HEK293 (cell line): ENCODE measurements around the gene CDH12.

ENCODE experiments used
- CTCF ChIA-PET: fragments of 350-600 bp; formaldehyde crosslinking; extraction: SDS; loops from one replicate; lab custom pipeline; 2021; ENCODE audit warnings: antibody characterized with exemption; lab: Yijun Ruan, JAX
- POLR2A ChIA-PET: fragments of 300-600 bp; formaldehyde crosslinking; extraction: SDS; loops from one replicate; lab custom pipeline; 2020; ENCODE audit warnings: antibody characterized with exemption, inconsistent platforms; lab: Yijun Ruan, JAX
- H3K27ac ChIP-seq: fragments of 200-500 bp; sonication (Bioruptor generic); 2 replicates; pipeline ENCODE4 v1.5.1; 2014; ENCODE audit warnings: low read depth, low read length, control low read depth, inconsistent platforms; ENCODE audit errors: extremely low read depth
- H3K36me3 ChIP-seq, 2 experiments: fragments of 200-500 bp in 1 of 2; sonication (Bioruptor generic) in 1 of 2; 1 replicate in 1 of 2; 2 replicates in 1 of 2; pipeline ENCODE4 v1.5.1; 2014 to 2017; ENCODE audit warnings: inconsistent platforms in 2 of 2, low read length in 2 of 2; ENCODE audit not compliant: control insufficient read depth in 2 of 2, insufficient read depth in 1 of 2
- H3K4me1 ChIP-seq: fragments of 200-500 bp; sonication (Bioruptor generic); 2 replicates; pipeline ENCODE4 v1.5.1; 2014; ENCODE audit warnings: mild to moderate bottlenecking, low read length, inconsistent platforms; ENCODE audit not compliant: control insufficient read depth, insufficient read depth
- H3K4me3 ChIP-seq: 2 replicates; pipeline ENCODE4 v1.5.1; 2011; ENCODE audit warnings: low read depth, mild to moderate bottlenecking, control low read depth, low read length, moderate library complexity
- H3K9me3 ChIP-seq: fragments of 200-500 bp; sonication (Bioruptor generic); 2 replicates; pipeline ENCODE4 v1.5.1; 2014; ENCODE audit warnings: low read depth, low read length, inconsistent platforms; ENCODE audit not compliant: control insufficient read depth, insufficient read depth
- GLI2 ChIP-seq: fragments of 450-650 bp; formaldehyde crosslinking; IDR thresholded peaks from 2 replicates; pipeline ENCODE4; 2017; ENCODE audit warnings: missing biosample characterization, missing genetic modification characterization, low read depth, borderline replicate concordance
- HOXA7 ChIP-seq: sonication (generic); formaldehyde crosslinking; IDR thresholded peaks from 2 replicates; pipeline ENCODE4 v1.8.1; 2022; ENCODE audit warnings: missing genetic modification reagents, borderline replicate concordance
- HOXC10 ChIP-seq: sonication (generic); formaldehyde crosslinking; IDR thresholded peaks from 2 replicates; pipeline ENCODE4 v1.8.1; 2023; ENCODE audit warnings: mild to moderate bottlenecking, missing genetic modification reagents
- REPIN1 ChIP-seq: fragments of 450-650 bp; formaldehyde crosslinking; IDR thresholded peaks from 2 replicates; pipeline ENCODE4 v1.5.1; 2017; ENCODE audit warnings: missing biosample characterization, missing genetic modification characterization, low read depth
- SCRT1 ChIP-seq: fragments of 450-650 bp; formaldehyde crosslinking; IDR thresholded peaks from 2 replicates; pipeline ENCODE4 v1.5.1; 2016; ENCODE audit warnings: missing biosample characterization, missing genetic modification characterization, borderline replicate concordance
- SP2 ChIP-seq: fragments of 450-650 bp; formaldehyde crosslinking; IDR thresholded peaks from 2 replicates; pipeline ENCODE4 v1.5.1; 2016; ENCODE audit warnings: missing biosample characterization, missing genetic modification characterization
- TRIM28 ChIP-seq: IDR thresholded peaks from 2 replicates; pipeline ENCODE4 v1.6.1; 2011; ENCODE audit warnings: low read length, control low read depth, borderline replicate concordance
- ZBTB17 ChIP-seq: fragments of 450-650 bp; formaldehyde crosslinking; IDR thresholded peaks from 2 replicates; pipeline ENCODE4 v1.5.1; 2016; ENCODE audit warnings: missing biosample characterization, missing genetic modification characterization
- ZNF10 ChIP-seq: fragments of 450-650 bp; formaldehyde crosslinking; IDR thresholded peaks from 2 replicates; pipeline ENCODE4 v1.5.1; 2017; ENCODE audit warnings: missing biosample characterization, missing genetic modification characterization
- ZNF174 ChIP-seq: fragments of 450-650 bp; formaldehyde crosslinking; IDR thresholded peaks from 2 replicates; pipeline ENCODE4 v1.5.0; 2017; ENCODE audit warnings: missing biosample characterization, mild to moderate bottlenecking, missing genetic modification characterization
- ZNF214 ChIP-seq: fragments of 450-650 bp; formaldehyde crosslinking; IDR thresholded peaks from 2 replicates; pipeline ENCODE4 v1.5.1; 2017; ENCODE audit warnings: missing biosample characterization, mild to moderate bottlenecking, missing genetic modification characterization, borderline replicate concordance
- ZNF266 ChIP-seq: fragments of 450-650 bp; formaldehyde crosslinking; IDR thresholded peaks from 2 replicates; pipeline ENCODE4 v1.5.1; 2016; ENCODE audit warnings: missing biosample characterization, missing genetic modification characterization, low read depth
- ZNF324 ChIP-seq: fragments of 450-650 bp; formaldehyde crosslinking; IDR thresholded peaks from 2 replicates; pipeline ENCODE4 v1.5.1; 2016; ENCODE audit warnings: missing biosample characterization, missing genetic modification characterization
- ZNF350 ChIP-seq: fragments of 450-650 bp; formaldehyde crosslinking; IDR thresholded peaks from 2 replicates; pipeline ENCODE4 v1.5.0; 2017; ENCODE audit warnings: missing biosample characterization, mild to moderate bottlenecking, missing genetic modification characterization
- ZNF366 ChIP-seq: fragments of 450-650 bp; formaldehyde crosslinking; conservative IDR thresholded peaks from 2 replicates; pipeline ENCODE4 v1.5.1; 2016; ENCODE audit warnings: missing biosample characterization, missing genetic modification characterization
- ZNF521 ChIP-seq: fragments of 450-650 bp; formaldehyde crosslinking; IDR thresholded peaks from 2 replicates; pipeline ENCODE4 v1.5.1; 2017; ENCODE audit warnings: missing biosample characterization, mild to moderate bottlenecking, missing genetic modification characterization
- ZNF548 ChIP-seq: fragments of 450-650 bp; formaldehyde crosslinking; IDR thresholded peaks from 2 replicates; pipeline ENCODE4 v1.5.1; 2016; ENCODE audit warnings: missing biosample characterization, missing genetic modification characterization
- ZNF596 ChIP-seq: fragments of 450-650 bp; IDR thresholded peaks from 2 replicates; pipeline ENCODE4 v1.5.0; 2018; ENCODE audit warnings: missing biosample characterization, mild to moderate bottlenecking, missing genetic modification characterization, moderate library complexity
- ZNF610 ChIP-seq: fragments of 450-650 bp; formaldehyde crosslinking; IDR thresholded peaks from 2 replicates; pipeline ENCODE4 v1.5.1; 2016; ENCODE audit warnings: missing biosample characterization, missing genetic modification characterization, borderline replicate concordance
- ZNF621 ChIP-seq: fragments of 450-650 bp; formaldehyde crosslinking; IDR thresholded peaks from 2 replicates; pipeline ENCODE4 v1.5.1; 2017; ENCODE audit warnings: missing biosample characterization, missing genetic modification characterization
- ZNF624 ChIP-seq: fragments of 450-650 bp; formaldehyde crosslinking; IDR thresholded peaks from 2 replicates; pipeline ENCODE4 v1.5.1; 2017; ENCODE audit warnings: missing biosample characterization, missing genetic modification characterization
- ZNF677 ChIP-seq: fragments of 450-650 bp; IDR thresholded peaks from 2 replicates; pipeline ENCODE4 v1.5.0; 2018; ENCODE audit warnings: missing biosample characterization, mild to moderate bottlenecking, missing genetic modification characterization, moderate library complexity
- TF ChIP-seq, protein P1 (sequence below): fragments of 450-650 bp; formaldehyde crosslinking; IDR thresholded peaks from 2 replicates; pipeline ENCODE4 v1.5.1; 2016; ENCODE audit warnings: missing biosample characterization, missing genetic modification characterization
- TF ChIP-seq, protein P2 (sequence below): fragments of 450-650 bp; formaldehyde crosslinking; IDR thresholded peaks from 2 replicates; pipeline ENCODE4 v1.5.1; 2016; ENCODE audit warnings: missing biosample characterization, missing genetic modification characterization

The CDH12 gene

DNA sequence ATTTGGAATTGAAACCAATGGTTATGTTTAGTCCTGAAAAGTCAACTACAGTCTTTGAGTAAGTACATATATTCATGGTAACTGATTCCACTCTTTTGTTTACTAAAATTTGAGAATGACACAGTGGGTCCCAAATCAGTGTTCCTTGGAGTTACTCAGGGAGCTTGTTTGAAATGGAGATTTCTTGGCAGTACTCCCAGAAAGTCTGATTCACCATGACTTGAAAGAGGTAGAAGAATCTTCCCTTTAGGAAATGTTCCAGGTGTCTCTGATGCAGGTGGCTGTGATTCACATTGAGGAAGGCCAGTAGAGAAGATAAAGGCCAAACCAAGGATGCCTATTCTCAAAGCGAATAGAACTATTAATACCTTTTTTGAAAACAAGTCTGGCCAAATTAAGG lies 1078.3 kb downstream of the CDH12 start:
- Histone ChIP-seq H3K4me3 (no peak overlapping the region), H3K36me3 (no peaks in the 10 kb centered on the region), H3K27ac (no peak overlapping the region), H3K9me3 (no peaks in the 10 kb centered on the region), H3K4me1 (no peaks in the 10 kb centered on the region)
- ChIA-PET POLR2A (no interaction called here), CTCF (interaction anchor here (0.6 kb wide), 1 partner anchor 1272 kb away, joined by 3 read pairs; no protein-coding TSS in a partner anchor)
- TF ChIP-seq REPIN1 (no peak), ZNF521 (no peak), ZNF174 (tag by site-specific recombination) (no peak), ZNF624 (tag by site-specific recombination) (no peak), ZBTB17 (no peak), SP2 (tag by site-specific recombination) (no peak)

DNA sequence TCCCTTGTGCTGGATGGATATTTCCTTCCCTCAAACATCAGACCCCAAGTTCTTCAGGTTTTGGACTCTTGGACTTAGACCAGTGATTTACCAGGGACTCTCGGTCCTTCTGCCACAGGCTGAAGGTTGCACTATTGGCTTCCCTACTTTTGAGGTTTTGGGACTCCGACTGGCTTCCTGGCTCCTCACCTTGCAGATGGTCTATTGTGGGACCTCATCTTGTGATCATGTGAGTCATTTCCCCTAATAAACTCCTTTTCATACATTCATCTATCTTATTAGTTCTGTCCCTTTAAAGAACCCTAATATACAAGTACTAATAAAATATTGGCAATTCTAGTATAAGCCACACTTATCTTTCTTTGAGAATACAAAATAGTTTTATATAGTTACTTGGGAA lies 1078.9 kb downstream of the CDH12 start:
- Histone ChIP-seq H3K9me3 (no peaks in the 10 kb centered on the region), H3K27ac (no peak overlapping the region), H3K4me3 (no peak overlapping the region), H3K36me3 (no peaks in the 10 kb centered on the region), H3K4me1 (no peaks in the 10 kb centered on the region)
- TF ChIP-seq ZNF324 (tag by site-specific recombination) (no peak), ZNF548 (no peak)
- CTCF ChIA-PET, result no interaction called here
- POLR2A ChIA-PET, result no interaction called here

DNA sequence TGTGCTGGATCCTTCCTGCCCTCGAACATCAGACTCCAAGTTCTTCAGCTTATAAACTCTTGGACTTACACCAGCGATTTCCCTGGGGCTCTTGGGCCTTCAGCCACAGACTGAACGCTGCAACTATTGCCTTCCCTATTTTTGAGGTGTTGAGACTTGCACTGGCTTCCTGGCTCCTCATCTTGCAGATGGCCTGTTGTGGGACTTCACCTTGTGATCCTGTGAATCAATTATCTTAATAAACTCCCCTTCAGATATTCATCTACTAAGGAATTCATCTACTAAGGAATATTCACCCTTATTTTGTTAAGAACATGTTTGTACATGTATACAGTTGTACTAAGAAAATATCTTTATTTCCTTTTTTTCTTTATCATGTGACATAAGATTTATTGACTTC lies 1079.7 kb downstream of the CDH12 start:
- no peaks in the 10 kb centered on the region for H3K9me3 ChIP-seq
- H3K27ac ChIP-seq, result no peak overlapping the region
- CTCF ChIA-PET, result no interaction called here
- H3K36me3 ChIP-seq, result no peaks in the 10 kb centered on the region
- H3K4me1 ChIP-seq, result no peaks in the 10 kb centered on the region
- TF ChIP-seq ZNF266 (tag by site-specific recombination) (no peak), ZNF610 (tag by site-specific recombination) (no peak), ZNF366 (tag by site-specific recombination) (no peak), ZNF214 (tag by site-specific recombination) (no peak)
- no peak overlapping the region for H3K4me3 ChIP-seq
- POLR2A ChIA-PET, result no interaction called here

DNA sequence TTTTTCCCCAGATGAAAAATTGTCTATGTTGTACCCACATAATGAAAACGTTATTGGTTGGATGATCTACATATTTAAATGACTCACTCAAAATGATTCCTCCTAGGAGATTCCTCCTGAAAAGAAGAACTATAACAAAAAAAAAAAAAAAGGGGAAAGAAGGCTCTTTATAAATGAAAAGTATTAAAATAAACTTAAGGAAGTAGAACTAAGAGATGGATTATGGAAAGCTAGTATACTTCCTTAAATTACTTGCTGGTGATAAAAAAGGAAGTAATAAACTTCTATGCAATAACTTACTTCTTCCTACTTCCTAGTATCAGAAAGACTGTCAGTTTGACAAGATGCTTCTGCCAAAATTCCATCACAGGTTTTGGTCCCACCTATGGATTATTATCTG lies 1087.7 kb downstream of the CDH12 start:
- Histone ChIP-seq H3K27ac (no peak overlapping the region), H3K36me3 (no peaks in the 10 kb centered on the region), H3K4me3 (no peak overlapping the region), H3K9me3 (no peaks in the 10 kb centered on the region)
- POLR2A ChIA-PET, result no interaction called here
- CTCF ChIA-PET, result no interaction called here
- TF ChIP-seq ZNF677 (tag by site-specific recombination) (no peak), GLI2 (tag by site-specific recombination) (no peak), ZNF596 (tag by site-specific recombination) (no peak), ZBTB17 (no peak), SCRT1 (tag by site-specific recombination) (no peak), ZNF621 (no peak), TRIM28 (no peak), ZNF10 (tag by site-specific recombination) (no peak), HOXC10 (no peak), ZNF350 (no peak), HOXA7 (CRISPR knock-in tag) (no peak)
- TF ChIP-seq, protein P1, sequence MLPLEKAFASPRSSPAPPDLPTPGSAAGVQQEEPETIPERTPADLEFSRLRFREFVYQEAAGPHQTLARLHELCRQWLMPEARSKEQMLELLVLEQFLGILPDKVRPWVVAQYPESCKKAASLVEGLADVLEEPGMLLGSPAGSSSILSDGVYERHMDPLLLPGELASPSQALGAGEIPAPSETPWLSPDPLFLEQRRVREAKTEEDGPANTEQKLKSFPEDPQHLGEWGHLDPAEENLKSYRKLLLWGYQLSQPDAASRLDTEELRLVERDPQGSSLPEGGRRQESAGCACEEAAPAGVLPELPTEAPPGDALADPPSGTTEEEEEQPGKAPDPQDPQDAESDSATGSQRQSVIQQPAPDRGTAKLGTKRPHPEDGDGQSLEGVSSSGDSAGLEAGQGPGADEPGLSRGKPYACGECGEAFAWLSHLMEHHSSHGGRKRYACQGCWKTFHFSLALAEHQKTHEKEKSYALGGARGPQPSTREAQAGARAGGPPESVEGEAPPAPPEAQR (tag by site-specific recombination), result no peak
- TF ChIP-seq, protein P2, sequence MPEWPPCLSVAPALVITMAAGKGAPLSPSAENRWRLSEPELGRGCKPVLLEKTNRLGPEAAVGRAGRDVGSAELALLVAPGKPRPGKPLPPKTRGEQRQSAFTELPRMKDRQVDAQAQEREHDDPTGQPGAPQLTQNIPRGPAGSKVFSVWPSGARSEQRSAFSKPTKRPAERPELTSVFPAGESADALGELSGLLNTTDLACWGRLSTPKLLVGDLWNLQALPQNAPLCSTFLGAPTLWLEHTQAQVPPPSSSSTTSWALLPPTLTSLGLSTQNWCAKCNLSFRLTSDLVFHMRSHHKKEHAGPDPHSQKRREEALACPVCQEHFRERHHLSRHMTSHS (tag by site-specific recombination), result no peak
- TF ChIP-seq, all 188 proteins: peak for 0
- no peaks in the 10 kb centered on the region for H3K4me1 ChIP-seq
